Measurements from ENCODE around the gene CTNND2.

- no peak for TF ChIP-seq ZBTB43 (CRISPR knock-in tag; IDR thresholded peaks at IDR 0.05)
- TF ChIP-seq TAF1 (IDR thresholded peaks at IDR 0.05; ENCODE audit: control insufficient read depth, extremely low read depth, insufficient read depth, low read length, severe bottlenecking), result no peak
Observed at GRCh38 chr5:11013793-11014192, 890.5 kb downstream of the CTNND2 start.

Data from K562 (cell line).